Measurements from ENCODE around the gene SEC23B.

The SEC23B gene

GRCh38 chr20:18587665-18588573 lies 80.2 kb downstream of the SEC23B start, which contains the start of gene DTD1:
DTD1 (plus strand) TSS chr20:18588054; CDS start chr20:18588073, 19 bp downstream.
- H3K4me3 ChIP-seq (ENCODE audit: low read depth, low read length) = peak within 1 kb of the TSS; percentile 71
- TF ChIP-seq CTCF (IDR thresholded peaks at IDR 0.05; ENCODE audit: borderline replicate concordance, insufficient read depth, low read depth, low read length) = peak; percentile 83

- no peak for TF ChIP-seq CTCF (IDR thresholded peaks at IDR 0.05; ENCODE audit: borderline replicate concordance, insufficient read depth, low read depth, low read length)
- peak overlapping the region; percentile 71 for H3K4me3 ChIP-seq (ENCODE audit: low read depth, low read length)
Observed at GRCh38 chr20:18588574-18588933, 80.8 kb downstream of the SEC23B start.

- no peak for TF ChIP-seq CTCF (IDR thresholded peaks at IDR 0.05; ENCODE audit: borderline replicate concordance, insufficient read depth, low read depth, low read length)
- no peak overlapping the region for H3K4me3 ChIP-seq (ENCODE audit: low read depth, low read length)
Observed at GRCh38 chr20:18589941-18590674, 82.4 kb downstream of the SEC23B start.

- no peak overlapping the region for H3K4me3 ChIP-seq (ENCODE audit: low read depth, low read length)
Observed at GRCh38 chr20:18596270-18596669, 88.5 kb downstream of the SEC23B start.

GRCh38 chr20:18609741-18610140 lies 102.0 kb downstream of the SEC23B start:
- TF ChIP-seq CTCF (IDR thresholded peaks at IDR 0.05; ENCODE audit: borderline replicate concordance, insufficient read depth, low read depth, low read length) = no peak
- H3K4me3 ChIP-seq (ENCODE audit: low read depth, low read length) = no peak overlapping the region

More at GRCh38 chr20:18596270-18596669, 88.5 kb downstream of the SEC23B start:
- no peak for TF ChIP-seq CTCF (IDR thresholded peaks at IDR 0.05; ENCODE audit: borderline replicate concordance, insufficient read depth, low read depth, low read length)
